Occipital lobe (tissue), 2 donors: ENCODE results near the gene RASAL2. TPM values are rescaled to one million over a fixed set of nuclear protein-coding genes. Genes with fewer than 3 reads are reported as not detected.
"Not testable (repeated sequence)": the region's sequence is repeated elsewhere in the genome, so short reads cannot be mapped to it uniquely, and the experiment has no call there.

ENCODE experiments used
- DNase-seq: peaks from one replicate; lab custom pipeline; 2025; lab: John Stamatoyannopoulos, UW
- total RNA-seq: library from RNA; depleted of rRNA; stranded (reverse); fragments of >200 nt; gene quantifications from one replicate; pipeline ENCODE4 v1.2.3, GENCODE V29; 2014

Gene RASAL2
- total RNA-seq, 1 donor from 2014 or later: 41.8 TPM

GRCh38 chr1:178230881-178231409 is 137.0 kb downstream of the RASAL2 start:
- DNase-seq: no peak

- no peak for DNase-seq
Observed at GRCh38 chr1:178232108-178232507, 138.2 kb downstream of the RASAL2 start.

- no peak for DNase-seq
Observed at GRCh38 chr1:178232949-178233348, 139.0 kb downstream of the RASAL2 start.

GRCh38 chr1:178237121-178237520 is 143.2 kb downstream of the RASAL2 start:
- no peak for DNase-seq

GRCh38 chr1:178238722-178239510 is 145.0 kb downstream of the RASAL2 start:
- no peak for DNase-seq

GRCh38 chr1:178241057-178241456 is 147.2 kb downstream of the RASAL2 start:
- DNase-seq: no peak

- no peak for DNase-seq
Observed at GRCh38 chr1:178241837-178242236, 147.9 kb downstream of the RASAL2 start.

GRCh38 chr1:178243119-178243518 is 149.2 kb downstream of the RASAL2 start:
- no peak for DNase-seq

- no peak for DNase-seq
Observed at GRCh38 chr1:178243890-178244289, 150.0 kb downstream of the RASAL2 start.

- DNase-seq: not testable (repeated sequence)
Observed at GRCh38 chr1:178248284-178248683, 154.4 kb downstream of the RASAL2 start.

- not testable (repeated sequence) for DNase-seq
Observed at GRCh38 chr1:178253581-178253980, 159.7 kb downstream of the RASAL2 start.

- DNase-seq: no peak
Observed at GRCh38 chr1:178254433-178254832, 160.5 kb downstream of the RASAL2 start.

GRCh38 chr1:178258536-178258935 is 164.6 kb downstream of the RASAL2 start:
- no peak for DNase-seq

- DNase-seq: no peak
Observed at GRCh38 chr1:178262120-178262500, 168.2 kb downstream of the RASAL2 start.

- no peak for DNase-seq
Observed at GRCh38 chr1:178263341-178263740, 169.4 kb downstream of the RASAL2 start.

GRCh38 chr1:178266113-178266512 is 172.2 kb downstream of the RASAL2 start:
- no peak for DNase-seq

- no peak for DNase-seq
Observed at GRCh38 chr1:178266619-178267066, 172.7 kb downstream of the RASAL2 start.

- no peak for DNase-seq
Observed at GRCh38 chr1:178267646-178268094, 173.8 kb downstream of the RASAL2 start.

- DNase-seq: no peak
Observed at GRCh38 chr1:178271471-178271870, 177.6 kb downstream of the RASAL2 start.

- DNase-seq: no peak
Observed at GRCh38 chr1:178273707-178274410, 180.0 kb downstream of the RASAL2 start.

GRCh38 chr1:178275049-178275448 is 181.1 kb downstream of the RASAL2 start:
- no peak for DNase-seq

- no peak for DNase-seq
Observed at GRCh38 chr1:178275553-178275952, 181.6 kb downstream of the RASAL2 start.
